Activated CD8-positive, alpha-beta T cell treated with anti-CD3 and anti-CD28 coated beads for 36 hours (primary cell): Measurements from ENCODE around the gene GPATCH1. TPM values are rescaled to one million over a fixed set of nuclear protein-coding genes. Genes with fewer than 3 reads are reported as not detected.

Experiments used
- ATAC-seq: fragments of 200-7000 bp; cut with Tn5 transposase; one replicate; pipeline ENCODE4 v1.10.0; 2021; ENCODE audit warnings: mild to moderate bottlenecking, moderate library complexity
- CTCF ChIA-PET: fragments of 350-600 bp; sonication (Branson Sonifier 250); formaldehyde crosslinking; loops from one replicate; lab custom pipeline; 2021; ENCODE audit warnings: antibody characterized with exemption; lab: Charles Lee
- POLR2A ChIA-PET: fragments of 350-600 bp; sonication (Branson Sonifier 250); formaldehyde crosslinking; loops from one replicate; lab custom pipeline; 2021; ENCODE audit warnings: antibody characterized with exemption; lab: Charles Lee
- DNase-seq: peaks from one replicate; pipeline ENCODE4 v3.0.0-alpha.2; 2020
- H3K27ac Mint-ChIP-seq: one replicate; pipeline ENCODE4 v1.8.0; 2021; ENCODE audit warnings: mild to moderate bottlenecking, mixed read lengths
- H3K27me3 Mint-ChIP-seq: one replicate; pipeline ENCODE4 v1.8.0; 2021; ENCODE audit warnings: mixed read lengths
- H3K36me3 Mint-ChIP-seq: one replicate; pipeline ENCODE4 v1.8.0; 2021; ENCODE audit warnings: low read depth, mixed read lengths
- H3K4me1 Mint-ChIP-seq: one replicate; pipeline ENCODE4 v1.8.0; 2021; ENCODE audit warnings: low read depth, mixed read lengths
- H3K4me3 Mint-ChIP-seq: one replicate; pipeline ENCODE4 v1.8.0; 2021; ENCODE audit warnings: mild to moderate bottlenecking, moderate library complexity, mixed read lengths
- H3K9me3 Mint-ChIP-seq: one replicate; pipeline ENCODE4 v1.8.0; 2021; ENCODE audit warnings: mixed read lengths
- intact Hi-C: fragments of 100-400 bp; cut with micrococcal nuclease; formaldehyde crosslinking; loops from one replicate; pipeline ENCODE4 v1.10.0; 2022
- total RNA-seq, 2 experiments: library from RNA; stranded (reverse); gene quantifications; one replicate each; pipeline ENCODE4 v1.2.3, GENCODE V29; 2021
- TF ChIP-seq, protein P1 (sequence below): fragments of 200-600 bp; IDR thresholded peaks from one replicate; pipeline ENCODE4 v1.8.0; 2022; ENCODE audit warnings: antibody characterized with exemption, mild to moderate bottlenecking

Gene GPATCH1
- total RNA-seq, 2 experiments from 2014 or later = 8.7 to 9.6 TPM

DNA sequence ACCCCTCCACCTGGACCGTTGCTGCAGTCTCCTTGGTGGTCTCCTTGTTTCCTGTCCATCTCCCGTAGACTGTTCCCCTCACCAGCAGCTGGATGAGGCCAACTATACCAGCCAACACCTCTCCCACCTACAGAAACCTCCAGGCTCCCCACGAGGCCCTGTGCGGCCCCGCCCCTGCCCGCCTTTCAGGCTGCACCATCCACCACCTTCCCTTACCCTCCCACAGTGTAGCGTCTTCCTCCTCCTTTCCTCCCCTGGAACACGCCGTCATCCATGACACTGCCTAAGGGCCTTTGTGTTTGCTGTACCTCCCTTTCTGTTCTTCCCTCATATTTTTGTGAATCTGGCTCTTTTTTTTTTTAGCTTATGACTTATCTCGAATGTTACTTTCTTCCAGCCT is 27.2 kb downstream of the GPATCH1 start:
- no peaks in the 10 kb centered on the region for H3K4me1 Mint-ChIP-seq
- H3K4me3 Mint-ChIP-seq = no peak overlapping the region
- DNase-seq (no peak), ATAC-seq (no peak)
- no peaks in the 10 kb centered on the region for H3K9me3 Mint-ChIP-seq
- H3K27ac Mint-ChIP-seq = no peak overlapping the region
- intact Hi-C loops = no loop called here
- H3K27me3 Mint-ChIP-seq = no peaks in the 10 kb centered on the region
- H3K36me3 Mint-ChIP-seq = peaks cover 23% of the 10 kb centered on the region
- POLR2A ChIA-PET = no interaction called here
- TF ChIP-seq, protein P1, sequence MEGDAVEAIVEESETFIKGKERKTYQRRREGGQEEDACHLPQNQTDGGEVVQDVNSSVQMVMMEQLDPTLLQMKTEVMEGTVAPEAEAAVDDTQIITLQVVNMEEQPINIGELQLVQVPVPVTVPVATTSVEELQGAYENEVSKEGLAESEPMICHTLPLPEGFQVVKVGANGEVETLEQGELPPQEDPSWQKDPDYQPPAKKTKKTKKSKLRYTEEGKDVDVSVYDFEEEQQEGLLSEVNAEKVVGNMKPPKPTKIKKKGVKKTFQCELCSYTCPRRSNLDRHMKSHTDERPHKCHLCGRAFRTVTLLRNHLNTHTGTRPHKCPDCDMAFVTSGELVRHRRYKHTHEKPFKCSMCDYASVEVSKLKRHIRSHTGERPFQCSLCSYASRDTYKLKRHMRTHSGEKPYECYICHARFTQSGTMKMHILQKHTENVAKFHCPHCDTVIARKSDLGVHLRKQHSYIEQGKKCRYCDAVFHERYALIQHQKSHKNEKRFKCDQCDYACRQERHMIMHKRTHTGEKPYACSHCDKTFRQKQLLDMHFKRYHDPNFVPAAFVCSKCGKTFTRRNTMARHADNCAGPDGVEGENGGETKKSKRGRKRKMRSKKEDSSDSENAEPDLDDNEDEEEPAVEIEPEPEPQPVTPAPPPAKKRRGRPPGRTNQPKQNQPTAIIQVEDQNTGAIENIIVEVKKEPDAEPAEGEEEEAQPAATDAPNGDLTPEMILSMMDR = no peak
- CTCF ChIA-PET = no interaction called here

DNA sequence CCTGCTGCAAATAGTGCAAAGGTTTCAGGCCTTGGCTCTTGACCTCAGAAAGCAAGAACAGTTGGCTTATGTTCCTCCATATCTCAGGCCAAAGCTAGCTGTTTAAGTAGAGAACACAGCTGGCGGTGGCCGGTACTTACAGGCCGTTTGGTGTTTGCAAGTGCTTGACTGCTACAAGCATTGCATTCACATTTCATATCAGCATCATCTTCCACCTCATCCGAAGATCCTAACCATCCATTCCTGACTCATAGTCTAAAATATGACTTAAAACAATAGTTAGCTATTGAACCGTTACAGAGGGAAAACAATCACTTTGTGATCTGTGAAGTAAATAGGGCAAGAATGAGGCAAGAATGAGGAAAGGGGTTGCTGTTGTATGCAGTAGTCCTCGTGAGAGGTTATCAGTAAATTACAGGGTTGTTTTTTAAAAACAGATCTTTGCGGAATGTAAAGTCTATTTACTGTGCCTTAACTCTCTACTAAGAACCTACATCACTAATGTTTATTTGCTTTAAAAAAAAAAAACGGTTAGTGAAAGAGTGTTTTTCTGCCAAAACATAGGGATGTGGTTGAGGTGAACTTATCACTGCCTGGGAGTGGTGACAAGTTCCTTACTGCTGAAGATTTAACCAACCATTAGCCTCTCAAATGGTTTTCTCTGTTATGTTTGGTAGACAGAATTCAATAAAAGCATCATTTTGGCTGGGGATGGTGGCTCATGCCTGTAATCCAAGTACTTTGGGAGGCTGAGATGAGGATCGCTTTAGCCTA is 29.3 kb downstream of the GPATCH1 start:
- DNase-seq (no peak), ATAC-seq (no peak)
- ChIA-PET CTCF (interaction anchor here (1.4 kb wide), 1 partner anchor 135 kb away, joined by 3 read pairs; no protein-coding TSS in a partner anchor), POLR2A (interaction anchor here (0.8 kb wide), 1 partner anchor 33 kb away, joined by 3 read pairs; no protein-coding TSS in a partner anchor)
- Mint-ChIP-seq H3K4me3 (no peak overlapping the region), H3K4me1 (no peaks in the 10 kb centered on the region), H3K36me3 (peaks cover 29% of the 10 kb centered on the region), H3K27me3 (no peaks in the 10 kb centered on the region), H3K27ac (no peak overlapping the region), H3K9me3 (no peaks in the 10 kb centered on the region)
- TF ChIP-seq, protein P1 = no peak
- intact Hi-C loops = no loop called here

DNA sequence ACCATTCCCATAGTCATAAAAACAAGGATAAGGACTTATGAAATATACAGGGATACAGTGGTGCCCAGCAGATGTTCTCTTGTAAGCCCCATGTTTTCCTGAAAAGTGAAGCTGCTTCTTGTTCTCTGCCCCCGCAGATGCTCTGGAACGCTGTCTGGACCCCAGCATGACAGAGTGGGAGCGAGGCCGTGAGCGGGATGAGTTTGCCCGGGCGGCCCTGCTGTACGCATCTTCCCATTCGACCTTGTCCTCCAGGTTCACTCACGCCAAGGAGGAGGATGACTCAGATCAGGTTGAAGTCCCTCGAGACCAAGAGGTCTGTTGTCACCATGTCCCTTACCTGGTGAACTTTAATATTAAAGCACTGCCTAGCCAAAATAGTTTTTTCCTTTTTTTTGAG is 30.6 kb downstream of the GPATCH1 start:
- CTCF ChIA-PET = interaction anchor here (1.3 to 1.4 kb wide), 2 partner anchors 13 to 32 kb away, joined by 3 to 4 read pairs; no protein-coding TSS in a partner anchor
- Mint-ChIP-seq H3K4me3 (no peak overlapping the region), H3K9me3 (no peaks in the 10 kb centered on the region), H3K4me1 (no peaks in the 10 kb centered on the region), H3K27ac (no peak overlapping the region), H3K27me3 (no peaks in the 10 kb centered on the region), H3K36me3 (peaks cover 32% of the 10 kb centered on the region)
- intact Hi-C loops = no loop called here
- POLR2A ChIA-PET = no interaction called here
- DNase-seq = no peak
- TF ChIP-seq, protein P1 = no peak
- ATAC-seq = no peak

DNA sequence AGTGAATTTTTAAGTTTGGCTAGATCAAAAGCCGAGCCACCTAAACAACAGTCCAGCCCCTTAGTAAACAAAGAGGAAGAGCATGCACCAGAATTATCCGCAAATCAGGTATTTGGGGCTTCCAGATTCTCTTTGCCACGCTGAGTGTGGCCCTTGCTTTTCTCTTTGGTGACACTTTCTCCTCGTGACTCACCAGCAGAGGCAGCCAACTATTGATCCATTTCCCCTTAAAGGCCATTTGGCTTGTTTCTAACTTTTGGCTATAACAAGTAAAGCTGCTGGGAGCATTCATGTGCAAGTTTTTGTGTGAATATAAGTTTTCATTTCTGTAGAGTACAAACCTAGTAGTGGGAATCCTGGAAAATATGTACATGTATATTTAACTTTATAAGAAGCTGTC is 33.3 kb downstream of the GPATCH1 start:
- peaks cover 33% of the 10 kb centered on the region for H3K36me3 Mint-ChIP-seq
- no peaks in the 10 kb centered on the region for H3K9me3 Mint-ChIP-seq
- H3K27ac Mint-ChIP-seq = no peak overlapping the region
- H3K4me3 Mint-ChIP-seq = no peak overlapping the region
- TF ChIP-seq, protein P1 = no peak
- no peak for ATAC-seq
- CTCF ChIA-PET = interaction anchor here (1.5 to 1.7 kb wide), 2 partner anchors 11 to 70 kb away, joined by 3 to 4 read pairs; no protein-coding TSS in a partner anchor
- intact Hi-C loops = no loop called here
- DNase-seq = no peak
- POLR2A ChIA-PET = interaction anchor here (1.7 kb wide), 1 partner anchor 33 kb away, joined by 4 read pairs; the partner anchor contains the start of gene GPATCH1
- H3K27me3 Mint-ChIP-seq = no peaks in the 10 kb centered on the region
- H3K4me1 Mint-ChIP-seq = no peaks in the 10 kb centered on the region

DNA sequence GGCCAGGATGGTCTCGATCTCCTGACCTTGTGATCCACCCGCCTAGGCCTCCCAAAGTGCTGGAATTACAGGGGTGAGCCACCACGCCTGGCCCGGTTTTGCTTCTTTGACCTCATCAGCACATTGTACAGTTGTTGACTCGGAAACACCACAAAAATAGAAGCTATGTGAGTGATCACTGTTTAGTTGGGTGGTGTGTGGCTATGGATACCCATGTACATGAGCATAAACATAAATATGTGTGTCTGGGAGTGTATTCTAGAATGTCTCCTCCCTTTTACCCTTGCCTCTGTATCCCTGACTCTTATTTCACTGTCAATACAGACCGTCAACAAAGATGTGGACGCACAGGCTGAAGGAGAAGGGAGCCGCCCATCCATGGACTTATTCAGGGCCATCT is 36.5 kb downstream of the GPATCH1 start:
- Mint-ChIP-seq H3K27ac (no peak overlapping the region), H3K27me3 (no peaks in the 10 kb centered on the region), H3K4me1 (no peaks in the 10 kb centered on the region), H3K9me3 (no peaks in the 10 kb centered on the region), H3K4me3 (no peak overlapping the region), H3K36me3 (peaks cover 23% of the 10 kb centered on the region)
- ChIA-PET CTCF (interaction anchor here (0.9 to 1.6 kb wide), 4 partner anchors 8 to 141 kb away, joined by 3 to 4 read pairs (median 3); no protein-coding TSS in a partner anchor), POLR2A (interaction anchor here (0.6 kb wide), 1 partner anchor 531 kb away, joined by 3 read pairs; no protein-coding TSS in a partner anchor)
- no peak for ATAC-seq
- TF ChIP-seq, protein P1 = no peak
- intact Hi-C loops = loop anchor here (5.0 kb wide), 1 partner anchor 140 kb away; no protein-coding TSS in a partner anchor
- DNase-seq = no peak
